GM21390 (cell line): ENCODE measurements around the gene COLEC12.

Experiments used
- ATAC-seq: cut with Tn5 transposase; IDR thresholded peaks from one replicate; pipeline ENCODE4 v1.9.1; 2021; ENCODE audit not compliant: unreplicated experiment

COLEC12 gene

DNA sequence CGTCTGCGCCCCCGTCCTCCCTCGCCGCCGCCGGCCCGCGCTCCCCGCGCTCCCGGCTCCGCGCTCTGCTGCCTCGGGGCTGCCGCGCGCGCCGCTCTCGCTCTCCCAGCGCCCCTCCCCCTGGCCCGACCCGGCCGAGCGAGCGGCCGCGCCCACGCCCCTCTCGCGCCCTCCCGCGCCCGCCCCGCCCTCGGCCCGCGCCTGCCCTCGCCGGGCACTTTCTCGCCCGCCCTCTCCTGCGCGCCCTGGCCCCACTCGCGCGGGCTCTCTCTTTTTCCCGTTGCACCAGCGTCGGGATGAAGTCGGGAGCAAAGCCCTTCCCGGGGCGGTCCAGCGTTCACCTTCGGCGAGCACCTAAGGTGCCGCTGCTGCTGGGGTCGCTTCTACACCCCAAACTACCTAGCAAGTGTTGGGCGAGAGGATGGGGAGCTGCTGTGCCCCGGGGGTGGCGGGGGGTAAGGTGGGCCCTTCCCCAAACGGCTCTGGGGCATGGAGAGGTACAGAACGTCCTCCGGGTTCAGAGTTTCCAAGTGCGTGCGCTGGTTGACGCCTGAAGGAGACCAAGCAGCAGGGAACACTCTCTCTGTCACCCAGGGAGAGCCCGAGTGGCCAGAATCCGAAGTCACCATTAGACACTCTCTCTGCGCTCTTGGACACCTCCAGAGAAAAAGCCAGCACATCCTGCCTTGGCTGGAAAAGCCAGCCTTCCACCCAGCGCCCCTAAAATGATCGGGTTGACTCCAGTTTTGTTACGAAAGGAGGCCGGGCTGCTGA is at the start of gene COLEC12:
Gene COLEC12, minus strand, starts transcription at position 70 of the 774 bp plus-strand sequence. CDS start 187 bp downstream, outside the sequence.
- ATAC-seq = no peak

GRCh38 chr18:549967-550366 is 49.5 kb upstream of the COLEC12 start:
- ATAC-seq = no peak

DNA sequence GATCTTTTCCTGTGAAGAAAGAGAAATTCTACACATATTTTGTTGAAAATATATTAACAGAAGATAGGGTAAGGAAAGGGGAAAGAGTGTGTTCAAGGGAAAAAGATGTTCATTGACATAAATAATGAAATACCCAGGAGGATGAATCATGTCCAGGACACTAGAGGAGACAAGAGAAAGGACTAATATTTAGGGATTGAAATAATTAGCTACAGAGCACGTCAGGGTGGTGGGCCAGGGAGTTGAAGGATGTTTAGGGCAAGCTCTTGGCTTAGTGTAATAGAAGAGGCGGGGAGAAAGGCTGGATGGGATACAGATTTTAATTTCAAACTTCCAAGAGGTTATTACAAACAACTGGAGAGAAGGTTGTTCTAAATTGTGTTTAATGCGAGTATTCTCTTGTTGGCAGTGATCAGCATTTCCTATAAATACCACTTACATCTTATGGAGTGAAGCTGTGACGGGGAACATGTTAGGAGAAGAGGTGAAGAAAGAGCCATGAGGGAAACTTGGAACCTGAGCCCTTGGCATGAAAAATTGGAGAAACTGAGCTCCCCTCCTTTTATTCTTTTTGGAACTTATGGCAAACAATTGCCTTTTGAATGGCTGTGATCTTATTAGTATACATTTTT is 43.1 kb upstream of the COLEC12 start:
- ATAC-seq = no peak

DNA sequence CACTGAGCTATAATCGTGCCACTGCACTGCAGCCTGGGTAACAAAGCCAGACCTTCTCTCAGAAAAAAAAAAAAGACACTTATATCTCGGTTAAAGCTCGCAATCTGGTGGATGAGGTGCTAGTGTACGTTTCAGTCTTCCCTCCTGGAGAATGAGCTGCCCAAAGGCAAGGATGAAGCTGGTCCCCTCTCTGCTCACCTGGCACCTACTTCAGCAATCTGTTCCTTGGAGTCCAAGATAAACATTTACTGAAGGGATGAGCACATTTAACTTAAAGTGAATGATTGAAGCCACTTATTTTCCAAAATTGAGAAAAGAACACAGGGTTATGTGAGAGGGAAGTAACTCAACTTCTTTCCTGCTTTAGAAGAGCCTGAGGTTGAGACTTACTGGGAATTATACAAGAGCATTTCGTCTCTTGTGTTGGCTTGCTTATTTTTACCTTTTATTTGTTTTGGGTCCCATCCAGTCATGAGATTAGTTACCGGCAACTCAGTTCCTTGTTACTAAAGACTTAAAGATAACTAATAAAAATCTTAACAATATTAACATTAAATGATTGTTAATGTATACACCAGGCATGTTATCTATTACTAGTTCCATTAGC is 33.6 kb upstream of the COLEC12 start:
- no peak for ATAC-seq

GRCh38 chr18:532632-533031 is 32.1 kb upstream of the COLEC12 start:
- ATAC-seq = no peak

GRCh38 chr18:532018-532417 is 31.5 kb upstream of the COLEC12 start:
- no peak for ATAC-seq

- no peak for ATAC-seq
Measured at GRCh38 chr18:527146-527545, 26.6 kb upstream of the COLEC12 start.

- ATAC-seq = no peak
Measured at GRCh38 chr18:526681-527080, 26.2 kb upstream of the COLEC12 start.

DNA sequence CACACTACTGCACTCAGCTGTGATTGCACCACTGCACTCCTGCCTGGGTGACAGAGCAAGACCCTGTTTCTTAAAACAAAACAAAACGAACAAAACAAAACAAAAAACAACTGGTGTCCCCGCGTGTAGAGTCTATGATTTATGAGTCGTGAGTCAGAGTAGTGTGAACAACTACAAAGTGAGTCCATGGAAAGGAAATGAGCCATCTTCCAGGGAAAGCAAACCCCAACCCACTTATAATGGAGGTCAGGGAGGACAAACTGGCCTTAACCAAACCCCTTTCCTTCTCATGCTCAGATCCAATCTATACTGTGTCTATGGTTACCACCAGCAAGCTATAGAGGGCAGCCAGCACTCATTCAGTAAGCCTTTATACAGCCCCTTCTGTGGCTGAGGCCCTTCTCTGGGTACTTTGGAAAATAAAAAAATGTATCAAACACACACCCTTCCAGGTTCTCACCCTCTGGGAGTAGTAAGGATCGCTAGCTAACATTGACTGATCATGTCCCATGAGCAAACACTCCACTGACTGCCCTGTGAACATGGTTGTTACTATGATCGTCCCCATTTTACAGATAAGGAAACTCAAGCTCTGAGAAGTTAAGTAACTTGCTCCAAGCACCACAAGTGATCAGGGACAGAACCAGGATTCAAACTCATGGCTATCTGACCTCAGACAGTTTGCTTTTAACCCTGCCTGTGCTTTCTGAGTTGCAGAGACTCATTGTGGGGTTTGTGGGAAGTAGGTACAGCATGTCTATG is 24.7 kb upstream of the COLEC12 start:
- ATAC-seq = no peak

- ATAC-seq = no peak
Measured at GRCh38 chr18:524466-524865, 24.0 kb upstream of the COLEC12 start.

DNA sequence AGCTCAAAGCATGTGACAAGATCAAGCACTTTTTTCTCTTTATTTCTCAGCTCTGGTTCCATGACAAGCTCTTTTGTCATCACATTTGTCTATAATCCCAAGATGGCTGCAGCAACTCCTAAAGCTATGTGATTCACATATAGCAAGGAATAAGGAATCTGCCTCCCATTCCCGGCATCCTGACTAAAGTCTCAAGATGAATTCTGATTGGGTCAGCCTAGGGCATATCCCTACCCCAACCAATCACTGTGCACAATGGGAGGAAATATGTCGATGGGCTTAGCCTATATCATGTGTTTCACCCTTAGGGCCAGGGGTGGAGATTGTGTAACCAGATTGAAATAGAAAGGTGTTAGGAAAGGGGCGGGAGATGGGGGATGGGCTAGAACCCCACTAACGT is 23.1 kb upstream of the COLEC12 start:
- ATAC-seq = no peak

DNA sequence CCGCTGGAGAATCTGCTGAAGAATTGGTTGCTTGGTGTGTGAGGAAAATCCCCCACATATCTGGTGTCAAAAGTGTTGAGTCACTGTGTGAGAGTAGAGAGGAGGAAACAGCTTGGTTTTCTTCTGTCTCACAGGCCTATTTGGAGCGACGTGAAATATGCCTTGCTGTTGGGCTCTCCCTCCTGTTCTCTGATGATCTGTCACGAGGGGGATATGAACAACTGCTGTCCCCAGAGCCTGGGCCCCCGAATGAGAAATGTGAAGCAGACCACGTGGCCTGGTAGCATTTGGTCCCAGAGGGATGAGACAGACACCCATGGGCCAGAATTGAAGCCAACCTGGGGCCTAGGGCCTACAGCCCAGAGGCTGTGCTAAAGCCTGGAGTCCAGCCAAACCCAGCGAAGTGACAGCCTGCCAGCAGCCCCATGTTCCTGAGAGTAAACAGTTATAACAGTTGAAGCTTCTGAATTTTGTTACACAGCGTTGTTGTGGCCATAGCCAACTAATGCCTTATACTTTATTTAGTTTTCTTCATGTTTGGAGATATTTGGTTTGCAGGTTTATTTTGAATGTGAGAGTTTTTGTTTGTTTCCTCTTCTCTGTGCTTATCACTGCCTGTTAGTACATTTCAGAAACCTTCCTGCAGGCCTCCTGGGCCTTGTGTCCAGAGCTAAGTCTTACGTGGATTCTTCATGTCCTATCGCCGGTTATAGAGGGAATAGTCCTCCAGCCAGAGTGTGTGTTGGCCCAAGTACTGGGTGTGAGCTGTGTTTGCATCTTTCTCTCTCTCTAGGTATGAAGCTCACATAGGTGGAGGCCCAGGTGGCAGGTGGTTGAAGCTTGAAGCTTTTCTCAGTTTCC is 18.7 kb upstream of the COLEC12 start:
- ATAC-seq = peak; percentile 81

- ATAC-seq = no peak
Measured at GRCh38 chr18:518081-518480, 17.6 kb upstream of the COLEC12 start.

- no peak for ATAC-seq
Measured at GRCh38 chr18:515838-516237, 15.3 kb upstream of the COLEC12 start.

DNA sequence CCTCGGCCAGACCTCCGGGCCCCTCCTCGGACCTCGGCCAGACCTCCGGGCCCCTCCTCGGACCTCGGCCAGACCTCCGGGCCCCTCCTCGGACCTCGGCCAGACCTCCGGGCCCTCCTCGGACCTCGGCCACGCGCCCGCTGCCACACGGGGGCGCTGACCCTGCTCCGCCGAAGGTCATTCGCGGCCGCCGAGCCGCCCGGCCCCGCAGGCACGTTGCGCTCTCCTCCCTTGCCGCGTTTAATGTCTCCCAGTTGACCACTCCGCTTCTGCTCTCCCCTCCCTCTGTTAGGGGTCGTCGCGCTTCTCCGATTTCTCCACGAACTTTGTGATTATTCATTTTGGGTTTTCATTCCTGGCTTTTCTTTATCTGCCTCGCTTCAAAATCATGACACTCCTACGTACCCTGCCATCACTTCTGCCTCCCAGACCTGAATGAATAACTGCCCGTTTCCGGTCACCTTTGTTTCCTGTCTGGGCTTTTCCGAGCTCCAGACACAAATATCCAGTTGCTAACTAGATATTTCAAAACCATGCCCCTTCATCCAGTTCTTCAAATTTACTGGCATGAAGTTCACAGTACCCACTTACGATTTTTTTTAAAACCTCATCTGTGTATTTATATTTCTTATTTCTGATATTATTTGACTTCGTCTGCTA is 14.8 kb upstream of the COLEC12 start:
- ATAC-seq = no peak

GRCh38 chr18:513826-514530 is 13.5 kb upstream of the COLEC12 start:
- no peak for ATAC-seq

GRCh38 chr18:512957-513356 is 12.5 kb upstream of the COLEC12 start:
- no peak for ATAC-seq

DNA sequence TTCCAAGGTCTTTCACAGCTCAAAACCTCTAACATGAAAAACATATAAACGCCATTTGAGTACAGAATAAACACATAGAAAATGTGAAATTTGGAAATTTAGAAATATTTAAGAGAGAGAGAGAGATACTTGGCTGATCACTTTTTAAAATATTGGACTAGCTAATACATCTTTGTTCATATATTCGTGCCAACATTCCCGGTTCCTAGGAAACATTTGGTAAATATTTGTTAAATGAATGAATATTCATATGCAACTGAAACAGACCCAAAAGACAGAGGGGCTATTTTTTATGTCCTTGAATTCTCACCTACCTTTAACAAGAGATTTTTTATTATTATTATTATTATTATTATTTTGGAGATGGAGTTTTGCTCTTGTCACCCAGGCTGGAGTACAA is 8.3 kb upstream of the COLEC12 start:
- no peak for ATAC-seq

DNA sequence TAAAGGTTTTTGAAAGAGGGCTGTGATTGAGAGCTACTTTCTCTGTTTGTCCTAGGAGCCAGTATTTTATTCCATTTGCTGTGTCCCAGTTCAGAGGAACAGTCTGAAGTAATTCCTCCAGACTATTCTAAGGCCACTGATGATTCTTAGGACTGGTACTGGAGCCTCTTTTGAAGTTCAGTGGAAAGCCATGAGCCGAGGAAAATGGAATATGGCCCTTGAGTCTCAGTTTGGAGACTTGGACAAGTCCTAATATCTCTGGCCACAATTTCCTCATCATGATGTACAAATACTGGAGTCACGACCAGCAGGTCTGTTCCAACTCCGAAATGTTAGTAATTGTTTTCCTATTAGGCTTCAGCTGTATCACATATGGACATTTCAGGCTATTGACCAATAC is 7.1 kb upstream of the COLEC12 start:
- no peak for ATAC-seq
